Stimulated activated CD4-positive, alpha-beta T cell treated with anti-CD3 and anti-CD28 coated beads, Interleukin-1b, Interleukin-23, amount 100 ng/mL, for 48 hours (primary cell): ENCODE measurements around the gene ADGRV1.
"Not testable (repeated sequence)": the region's sequence is repeated elsewhere in the genome, so short reads cannot be mapped to it uniquely, and the experiment has no call there.

Source experiments
- DNase-seq: peaks from one replicate; pipeline ENCODE4 v3.0.0-alpha.2; 2020

Gene ADGRV1

DNA sequence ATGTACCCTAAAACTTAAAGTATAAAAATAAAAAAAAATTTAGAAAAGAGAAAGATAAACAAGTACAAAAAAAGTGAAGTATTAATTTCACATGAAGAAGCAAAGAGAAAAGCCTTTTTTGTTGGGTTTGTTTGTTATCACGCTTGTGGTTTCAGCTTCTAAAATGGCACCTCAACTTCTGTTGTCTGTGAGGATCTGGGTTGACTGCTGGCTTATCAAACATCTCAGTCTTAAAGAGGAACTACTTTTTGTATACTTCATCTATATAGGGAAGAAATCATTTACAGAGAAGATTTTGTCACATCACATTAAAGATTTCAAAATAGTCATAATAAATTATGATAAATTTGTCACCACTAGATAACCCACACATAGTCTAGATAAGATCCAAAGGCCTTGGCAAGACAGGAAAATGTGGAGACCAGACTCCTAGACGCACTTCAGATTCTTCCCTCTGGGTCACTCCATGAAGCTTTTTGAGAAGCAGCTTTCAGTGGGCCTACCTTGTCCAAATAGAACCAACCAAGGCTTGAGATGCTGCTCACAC is 8.8 kb upstream of the ADGRV1 start:
- DNase-seq: no peak

DNA sequence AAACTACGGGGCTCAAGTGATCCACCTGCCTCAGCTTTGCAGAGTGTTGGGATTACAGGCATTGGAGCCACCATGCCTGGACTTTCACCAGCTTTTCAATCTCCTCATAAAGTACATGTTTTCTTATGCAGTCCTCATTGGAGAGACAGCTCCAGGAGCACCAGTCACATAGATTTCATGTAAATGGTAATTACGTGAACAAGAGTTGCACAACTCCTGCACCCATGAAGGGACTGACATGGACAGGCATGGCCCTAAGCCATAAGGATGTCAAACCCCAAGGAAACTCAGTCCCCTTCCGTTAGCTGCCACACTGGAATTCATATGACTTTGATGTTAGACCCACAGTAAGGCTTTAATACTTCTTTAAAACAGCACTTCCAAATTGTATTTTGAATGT is 7.6 kb upstream of the ADGRV1 start:
- DNase-seq: no peak

DNA sequence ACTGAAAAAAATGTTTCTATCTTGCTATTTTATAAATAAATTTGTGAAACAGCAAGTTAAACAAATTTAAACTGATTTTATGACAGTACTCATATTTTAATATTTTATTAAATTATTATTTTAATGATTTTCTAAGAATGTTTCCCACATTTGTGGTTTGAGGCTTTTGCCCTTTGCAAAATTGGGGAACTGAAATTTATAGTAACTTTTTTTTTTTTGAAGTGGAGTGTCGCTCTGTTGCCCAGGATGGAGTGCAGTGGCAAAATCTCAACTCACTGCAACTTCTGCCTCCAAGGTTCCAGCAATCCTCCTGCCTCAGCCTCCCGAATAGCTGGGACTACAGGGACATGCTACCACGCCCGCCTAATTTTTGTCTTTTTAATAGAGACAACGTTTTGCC is 7.2 kb upstream of the ADGRV1 start:
- DNase-seq: no peak

DNA sequence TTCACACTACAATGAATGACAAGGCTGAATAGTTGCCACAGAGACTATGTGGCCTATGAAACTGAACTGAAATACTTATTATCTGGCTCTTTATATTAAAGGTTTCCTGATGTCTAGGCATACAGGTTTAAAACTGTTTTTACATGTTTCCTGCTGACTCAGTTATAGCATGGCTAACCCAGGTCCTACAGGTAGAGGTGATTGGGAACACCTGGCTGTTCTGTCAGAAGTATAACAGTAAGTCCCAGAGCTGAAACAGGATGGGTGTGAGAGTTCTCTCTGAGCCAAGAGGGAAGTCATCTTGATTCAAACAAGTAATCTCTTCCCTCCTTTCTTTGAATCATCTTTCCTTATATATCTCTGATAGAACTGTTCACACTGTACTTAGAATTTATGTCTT is 4.9 kb upstream of the ADGRV1 start:
- no peak for DNase-seq

DNA sequence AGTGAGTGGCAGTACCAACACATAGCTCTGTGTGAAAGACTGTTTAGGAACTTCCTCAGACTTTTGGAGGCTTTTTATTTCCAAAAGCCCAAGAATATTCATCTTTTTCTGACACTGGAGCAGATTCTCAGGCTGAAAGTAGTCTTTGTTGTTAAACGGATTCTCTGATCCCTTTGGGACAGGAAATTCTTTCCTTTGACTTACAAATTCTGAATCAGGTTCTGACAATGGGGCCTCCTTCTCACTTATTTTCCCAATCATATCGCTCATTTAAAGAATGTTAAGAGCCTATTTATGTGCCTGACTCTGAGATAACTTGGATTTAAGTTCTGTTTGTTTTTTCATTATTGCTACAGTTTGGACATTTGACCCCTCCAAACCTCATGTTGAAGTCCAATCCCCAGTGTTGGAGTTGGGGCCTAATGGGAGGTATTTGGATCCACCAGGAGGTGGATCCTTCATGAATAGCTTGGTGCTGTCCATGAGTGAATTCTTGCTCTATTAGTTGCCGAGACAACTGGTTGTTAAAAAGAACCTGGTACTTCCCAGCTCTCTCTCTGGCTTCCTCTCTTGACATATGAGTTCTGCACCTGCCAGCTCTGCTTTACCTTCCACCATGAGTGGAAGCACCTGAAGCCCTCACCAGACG is 4.1 kb upstream of the ADGRV1 start:
- DNase-seq: no peak

DNA sequence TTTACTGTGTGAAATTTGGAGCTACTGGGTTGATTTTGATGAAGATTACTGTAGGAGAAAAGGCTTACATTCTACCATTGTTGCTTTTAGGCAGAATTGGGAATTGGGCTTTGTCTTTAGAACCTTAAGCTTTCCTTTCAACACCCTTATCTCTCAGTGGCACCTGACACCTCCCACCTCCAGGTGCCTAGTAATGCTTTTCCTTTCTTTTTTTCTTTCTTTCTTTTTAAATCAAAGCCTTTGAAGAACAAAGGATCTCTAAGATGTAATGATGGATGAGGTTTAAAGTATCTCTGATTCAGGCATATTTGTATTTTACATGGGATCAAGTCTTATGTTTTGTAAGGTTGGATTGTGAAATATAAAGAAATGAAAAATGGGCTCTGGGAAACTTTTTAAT is 2.9 kb upstream of the ADGRV1 start:
- DNase-seq: no peak

DNA sequence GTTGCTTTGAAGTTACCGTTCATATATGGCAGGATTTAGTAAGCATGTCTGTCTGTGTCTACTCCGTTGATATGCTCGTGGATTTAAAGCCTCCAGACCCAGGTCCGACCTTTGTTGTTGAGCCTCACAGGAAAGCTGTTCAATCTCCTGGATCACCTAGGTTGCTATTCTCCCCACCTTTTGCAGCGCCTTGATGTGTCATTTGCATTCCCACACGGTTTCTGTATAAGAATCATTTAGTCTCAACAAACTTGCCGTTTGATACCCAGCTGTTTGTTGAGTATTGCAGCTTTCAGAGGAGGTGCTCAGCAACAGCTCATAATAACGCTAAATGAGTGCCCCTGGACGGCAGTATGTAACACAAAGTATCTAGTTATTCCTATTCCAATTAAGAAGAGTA is 1.2 kb upstream of the ADGRV1 start:
- DNase-seq: no peak

DNA sequence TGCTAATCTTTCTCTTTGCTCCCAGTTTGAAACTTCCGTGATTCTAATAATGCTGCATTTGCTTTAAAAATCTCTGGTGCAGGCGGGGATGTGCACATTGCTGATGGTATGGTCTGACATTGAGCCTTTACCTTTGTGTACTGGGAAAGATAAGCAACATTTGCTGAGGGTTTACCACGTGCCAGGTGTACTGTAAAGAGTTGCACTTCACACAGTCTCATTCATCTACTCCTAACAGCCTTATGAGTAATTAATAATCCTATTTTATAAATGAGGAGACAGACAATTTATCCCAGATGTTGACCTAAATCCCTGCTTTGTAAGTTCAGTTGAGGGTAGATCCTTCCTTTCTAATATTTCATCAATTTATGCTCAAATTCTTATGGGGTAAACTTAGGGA is 726 bp upstream of the ADGRV1 start:
- DNase-seq: no peak

DNA sequence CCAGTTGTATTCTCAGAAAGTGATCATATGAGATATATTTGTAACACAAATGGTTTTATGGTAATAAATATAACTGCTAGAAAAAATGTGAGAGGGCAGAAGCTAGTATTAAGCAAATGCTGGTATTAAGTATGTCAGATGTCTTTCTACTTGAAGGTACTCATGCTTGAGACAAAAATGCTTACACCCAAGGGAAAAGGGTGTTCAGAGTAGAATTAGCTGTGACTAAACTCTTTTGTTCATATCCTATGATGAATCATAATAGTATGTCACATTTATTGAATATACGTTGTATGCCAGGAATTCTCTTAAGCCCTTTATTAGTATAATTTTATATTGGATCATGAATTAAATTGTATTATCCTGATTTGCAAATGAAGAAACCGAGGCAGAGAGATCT is 2.2 kb downstream of the ADGRV1 start:
- no peak for DNase-seq

DNA sequence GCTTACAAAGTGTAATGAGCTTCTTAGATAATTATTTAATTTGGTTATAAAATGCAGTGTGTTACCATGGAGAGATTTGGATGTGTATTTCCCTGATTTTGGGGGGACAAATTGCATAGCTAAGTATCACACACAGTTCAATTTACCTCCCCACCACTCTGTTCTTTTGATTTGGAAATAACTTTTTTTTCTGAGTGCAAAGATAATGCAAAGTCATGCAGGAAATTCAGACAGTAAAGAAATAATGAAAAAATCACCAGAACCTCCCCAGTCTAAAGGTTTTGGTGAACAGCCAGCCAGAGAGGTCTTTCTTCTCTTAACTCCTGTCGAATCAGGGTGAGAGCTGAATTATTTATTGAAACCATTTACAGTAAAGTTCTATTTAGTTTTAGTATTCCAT is 3.2 kb downstream of the ADGRV1 start:
- DNase-seq: no peak

DNA sequence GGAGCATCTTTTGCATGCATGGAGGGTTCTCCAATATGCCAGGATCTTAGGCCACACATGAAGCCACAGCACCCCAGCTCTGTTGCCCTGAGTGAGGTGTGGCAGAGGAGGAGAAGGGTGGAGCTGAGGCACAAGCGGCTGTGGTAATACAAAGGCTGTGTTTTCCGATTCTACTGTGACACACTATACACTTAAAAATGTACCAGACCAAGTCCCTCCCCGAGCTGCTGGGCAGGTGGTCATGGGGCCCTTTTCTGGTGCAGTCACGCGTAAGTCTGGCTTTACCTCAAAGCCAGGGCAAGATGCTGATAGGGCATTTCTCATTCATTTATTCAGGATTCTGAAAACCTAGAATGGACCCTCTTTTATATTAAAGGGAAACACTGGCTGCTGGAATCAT is 3.7 kb downstream of the ADGRV1 start:
- DNase-seq: no peak

DNA sequence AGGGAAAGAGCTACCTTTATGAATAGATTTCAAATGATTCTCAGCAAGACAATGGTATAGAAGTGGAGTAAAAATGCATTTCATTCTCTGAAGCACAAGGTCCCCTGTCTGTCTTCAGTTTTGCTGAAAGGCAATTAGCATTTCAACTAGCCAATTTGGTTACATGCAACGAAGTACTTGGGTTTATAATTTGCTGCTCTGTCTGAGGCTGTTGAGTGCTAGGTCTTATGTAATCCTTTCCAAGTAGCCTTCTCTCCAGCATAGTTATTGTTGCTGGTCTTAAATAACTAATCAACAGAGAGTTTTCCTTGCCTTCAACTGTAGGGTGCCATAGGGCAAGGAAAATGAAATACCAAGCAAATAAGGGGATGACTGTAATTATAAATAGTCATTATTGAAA is 4.5 kb downstream of the ADGRV1 start:
- DNase-seq: no peak

DNA sequence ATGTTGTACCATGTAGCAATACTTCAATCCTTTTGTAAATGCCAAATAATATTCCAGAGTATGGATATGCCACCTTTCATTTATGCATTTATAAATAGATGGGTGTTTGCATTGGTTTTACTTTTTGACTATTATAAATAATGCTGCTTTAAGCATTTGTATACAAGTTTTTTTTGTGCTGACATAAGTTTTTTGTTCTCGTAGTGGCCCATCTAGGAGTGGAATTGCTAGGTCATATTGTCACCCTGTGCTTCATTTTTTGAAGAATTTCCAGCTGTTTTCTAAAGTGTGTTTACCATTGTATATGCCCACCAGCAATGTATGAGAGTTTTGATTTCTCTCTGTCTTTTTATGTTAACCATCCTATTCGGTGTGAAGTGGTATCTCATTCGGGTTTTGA is 6.9 kb downstream of the ADGRV1 start:
- DNase-seq: no peak

DNA sequence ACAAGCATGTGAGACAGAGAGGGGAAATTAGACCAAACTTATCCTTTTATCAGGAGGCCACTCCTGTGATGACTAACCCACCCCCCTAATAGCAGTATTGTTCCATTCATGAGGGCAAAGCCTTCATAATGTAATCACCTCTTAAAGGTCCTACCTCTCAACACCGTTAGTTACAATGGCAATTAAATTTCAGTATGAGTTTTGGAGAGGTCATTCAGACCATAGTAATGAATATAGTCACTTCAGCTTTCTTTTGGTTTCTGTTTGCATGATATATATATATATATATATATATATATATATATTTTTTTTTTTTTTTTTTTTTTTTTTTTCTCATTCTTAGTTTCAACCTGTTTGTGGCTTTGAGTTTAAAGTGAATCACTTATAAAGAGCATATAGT is 10.5 kb downstream of the ADGRV1 start:
- DNase-seq: no peak

DNA sequence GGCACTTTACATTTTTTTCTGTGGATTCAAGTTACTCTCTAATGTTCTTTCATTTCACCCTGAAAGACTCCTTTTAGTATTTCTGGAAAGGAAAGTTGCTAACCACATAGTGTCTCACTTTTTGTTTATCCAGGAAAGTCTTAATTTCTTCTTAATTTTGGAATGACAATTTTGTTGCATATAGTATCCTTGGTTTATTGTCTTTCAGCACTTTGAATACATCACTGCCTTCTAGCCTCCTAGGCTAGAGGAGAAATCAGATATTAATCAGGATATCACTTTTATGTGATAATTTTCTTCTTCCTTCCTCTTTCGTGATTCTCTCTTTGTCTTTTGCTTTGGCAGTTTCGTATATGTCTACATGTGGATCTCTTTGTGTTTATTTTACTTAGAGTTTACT is 11.4 kb downstream of the ADGRV1 start:
- DNase-seq: no peak

DNA sequence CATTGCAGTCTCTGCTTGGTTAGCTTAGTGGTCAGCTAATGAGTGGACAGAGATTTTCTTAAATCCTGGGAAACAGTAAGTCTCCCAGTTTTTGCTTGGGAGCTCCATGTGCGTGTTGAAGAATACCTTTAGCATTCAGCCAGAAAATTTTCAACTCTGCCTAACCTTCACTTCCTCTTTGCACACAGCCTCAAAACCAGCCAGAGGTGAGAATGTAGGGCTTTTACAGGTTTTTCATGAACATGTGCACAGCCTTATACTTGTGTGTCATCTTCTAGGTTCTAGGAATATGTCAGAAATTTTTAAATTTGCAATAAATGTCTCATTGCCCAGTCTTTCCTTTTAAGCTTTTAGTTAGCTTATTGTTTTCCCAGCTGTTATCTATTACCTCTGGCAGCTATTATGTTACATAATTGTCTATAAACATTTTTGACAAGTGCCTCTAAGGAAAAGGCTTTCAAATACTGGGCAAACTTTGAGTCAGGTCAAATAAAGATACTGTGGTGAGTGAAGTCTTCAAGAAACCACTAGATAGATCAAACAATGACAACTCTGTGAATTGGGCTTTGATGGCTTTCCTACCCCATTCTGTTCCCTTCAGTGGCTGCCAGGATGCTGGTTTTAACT is 12.7 kb downstream of the ADGRV1 start:
- no peak for DNase-seq

DNA sequence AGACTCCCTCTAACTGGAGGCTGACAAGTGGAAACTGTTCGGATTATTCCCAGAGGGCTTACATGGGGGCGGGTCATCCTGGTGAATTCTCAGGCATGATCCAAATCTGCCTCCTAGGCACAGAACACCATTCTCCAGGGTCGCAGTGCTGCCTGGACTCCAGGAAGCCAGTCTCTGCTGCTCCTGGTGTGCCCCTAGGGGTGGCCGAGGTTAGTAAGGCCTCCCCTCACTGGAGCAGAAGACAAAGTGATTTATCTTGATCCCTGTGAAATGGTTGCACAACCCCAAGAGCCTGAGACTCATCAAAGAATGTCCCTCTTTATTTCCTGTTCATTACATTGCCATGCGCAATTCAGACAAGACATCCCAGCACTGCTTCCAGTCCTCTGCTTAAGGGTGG is 17.1 kb downstream of the ADGRV1 start:
- no peak for DNase-seq

DNA sequence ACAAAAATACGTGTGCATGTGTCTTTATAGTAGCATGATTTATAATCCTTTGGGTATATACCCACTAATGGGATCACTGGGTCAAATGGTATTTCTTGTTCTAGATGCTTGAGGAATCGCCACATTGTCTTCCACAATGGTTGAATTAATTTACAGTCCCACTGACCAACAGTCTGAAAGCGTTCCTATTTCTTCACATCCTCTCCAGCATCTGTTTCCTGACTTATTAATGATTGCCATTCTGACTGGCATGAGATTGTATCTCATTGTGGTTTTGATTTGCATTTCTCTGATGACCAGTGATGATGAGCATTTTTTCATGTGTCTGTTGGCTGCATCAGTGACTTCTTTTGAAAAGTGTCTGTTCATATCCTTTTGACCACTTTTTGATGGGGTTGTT is 18.0 kb downstream of the ADGRV1 start:
- DNase-seq: not testable (repeated sequence)

DNA sequence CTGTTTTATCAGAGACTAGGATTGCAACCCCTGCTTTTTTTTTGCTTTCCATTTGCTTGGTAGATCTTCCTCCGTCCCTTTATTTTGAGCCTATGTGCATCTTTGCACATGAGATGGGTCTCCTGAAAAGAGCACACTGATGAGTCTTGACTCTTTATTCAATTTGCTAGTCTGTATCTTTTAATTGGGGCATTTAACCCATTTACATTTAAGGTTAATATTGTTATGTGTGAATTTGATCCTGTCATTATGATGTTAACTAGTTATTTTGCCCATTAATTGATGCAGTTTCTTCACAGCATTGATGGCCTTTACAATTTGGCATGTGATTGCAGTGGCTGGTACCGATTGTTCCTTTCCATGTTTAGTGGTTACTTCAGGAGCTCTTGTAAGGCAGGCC is 21.3 kb downstream of the ADGRV1 start:
- not testable (repeated sequence) for DNase-seq

DNA sequence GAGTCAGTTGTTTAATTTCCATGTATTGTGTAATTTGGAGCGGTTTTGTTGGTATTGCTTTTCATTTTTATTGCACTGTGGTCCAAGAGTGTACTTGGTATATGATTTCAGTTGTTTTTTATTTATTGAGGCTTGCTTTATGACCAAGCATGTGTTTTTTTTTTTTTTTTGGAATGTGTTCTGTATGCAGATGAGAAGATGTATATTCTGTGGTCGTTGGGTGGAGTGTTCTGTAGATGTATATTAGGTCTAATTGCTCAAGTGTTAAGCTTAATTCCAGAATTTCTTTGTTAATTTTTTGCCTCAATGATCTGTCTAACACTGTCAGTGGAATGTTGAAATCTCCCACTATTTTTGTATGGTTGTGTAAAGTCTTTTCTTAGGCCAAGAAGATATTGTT is 23.4 kb downstream of the ADGRV1 start:
- no peak for DNase-seq

DNA sequence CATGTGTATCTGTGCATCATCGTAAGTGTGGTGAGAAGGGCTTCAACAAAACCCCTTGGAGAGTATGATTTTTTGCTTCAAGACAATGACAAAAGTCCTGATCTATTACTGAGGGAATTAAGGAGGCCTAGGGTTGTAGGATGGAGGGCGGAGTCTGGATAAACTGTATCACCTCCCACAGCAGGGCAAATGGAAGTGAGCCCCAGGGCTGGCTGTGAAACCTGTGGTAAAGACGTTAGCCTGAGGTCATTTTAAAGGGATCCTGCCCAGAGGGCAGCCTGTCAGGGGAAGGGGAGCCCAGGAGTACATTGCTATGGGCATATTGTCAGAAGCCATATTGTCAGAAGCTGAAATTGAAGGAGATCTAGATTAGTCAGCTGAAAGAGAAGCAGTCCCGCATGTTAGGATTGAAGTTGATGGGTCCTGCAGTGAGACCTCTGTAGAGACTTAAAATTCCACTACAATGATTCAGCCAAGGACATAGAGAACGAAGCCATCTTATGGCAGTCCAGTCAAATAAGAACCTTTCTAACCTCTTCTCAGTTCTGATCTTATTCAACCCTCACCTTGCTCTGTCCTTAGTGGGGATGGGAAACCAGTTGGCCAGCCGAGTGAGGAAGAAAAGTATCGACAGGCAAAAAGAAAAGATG is 26.9 kb downstream of the ADGRV1 start:
- no peak for DNase-seq

DNA sequence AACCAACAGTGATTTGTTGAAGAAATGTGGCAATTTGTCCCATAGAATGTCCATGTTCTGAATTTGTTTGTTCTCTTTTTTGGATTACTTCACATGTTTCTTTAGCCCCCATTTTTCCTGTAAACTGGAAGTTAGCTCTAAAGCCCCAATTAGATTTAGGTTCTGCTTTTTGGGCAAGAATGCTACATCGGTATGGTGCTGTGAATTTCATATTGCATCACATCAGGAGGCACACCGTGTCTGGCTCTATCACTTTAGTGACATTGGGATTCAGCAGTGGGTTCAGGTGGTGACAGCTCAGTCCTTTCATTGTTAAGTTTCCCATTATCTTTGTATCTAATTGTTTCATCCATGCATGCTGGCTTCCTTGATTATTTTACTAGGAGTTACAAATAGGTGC is 27.9 kb downstream of the ADGRV1 start:
- DNase-seq: no peak

DNA sequence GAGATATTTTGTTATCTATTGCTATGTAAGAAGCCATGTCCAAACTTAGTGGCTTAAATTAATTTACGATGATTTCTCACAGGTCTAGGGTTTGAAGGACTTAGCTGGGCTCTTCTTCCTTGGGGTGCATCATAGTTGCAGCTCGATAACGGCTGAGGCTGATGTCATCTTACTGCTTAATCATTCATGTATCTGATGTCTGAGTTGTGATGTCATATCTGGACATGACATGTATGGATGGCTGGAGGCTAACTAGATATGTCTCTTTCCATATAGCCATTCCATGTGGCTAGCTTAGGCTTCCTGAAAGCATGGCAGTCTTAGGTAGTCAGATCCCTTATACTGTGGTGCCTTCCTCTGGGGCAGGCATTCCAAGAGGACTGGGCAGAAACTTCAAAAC is 31.6 kb downstream of the ADGRV1 start:
- DNase-seq: no peak

DNA sequence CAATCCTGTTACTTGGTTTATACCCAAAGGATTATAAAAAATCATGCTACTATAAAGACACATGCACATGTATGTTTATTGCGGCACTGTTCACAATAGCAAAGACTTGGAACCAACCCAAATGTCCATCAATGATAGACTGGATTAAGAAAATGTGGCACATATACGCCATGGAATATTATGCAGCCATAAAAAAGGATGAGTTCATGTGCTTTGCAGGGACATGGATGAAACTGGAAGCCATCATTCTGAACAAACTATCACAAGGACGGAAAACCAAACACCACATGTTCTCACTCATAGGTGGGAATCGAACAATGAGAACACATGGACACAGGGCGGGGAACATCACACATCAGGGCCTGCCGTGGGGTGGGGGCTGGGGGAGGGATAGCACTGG is 34.5 kb downstream of the ADGRV1 start:
- not testable (repeated sequence) for DNase-seq

DNA sequence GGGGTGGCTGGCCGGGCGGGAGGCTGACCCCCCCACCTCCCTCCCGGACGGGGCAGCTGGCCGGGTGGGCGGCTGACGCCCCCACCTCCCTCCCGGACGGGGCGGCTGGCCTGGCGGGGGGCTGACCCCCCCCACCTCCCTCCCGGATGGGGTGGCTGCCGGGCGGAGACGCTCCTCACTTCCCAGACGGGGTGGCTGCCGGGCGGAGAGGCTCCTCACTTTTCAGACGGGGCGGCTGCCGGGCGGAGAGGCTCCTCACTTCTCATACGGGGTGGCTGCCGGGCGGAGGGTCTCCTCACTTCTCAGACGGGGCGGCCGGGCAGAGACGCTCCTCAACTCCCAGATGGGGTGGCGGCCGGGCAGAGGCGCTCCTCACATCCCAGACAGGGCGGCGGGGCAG is 37.2 kb downstream of the ADGRV1 start:
- DNase-seq: not testable (repeated sequence)
